MV-4-11 (cell line): ENCODE results near the gene TNFSF12.
"Not testable (repeated sequence)": the region's sequence is repeated elsewhere in the genome, so short reads cannot be mapped to it uniquely, and the experiment has no call there.

ENCODE experiments used
- DNase-seq: peaks from one replicate; lab custom pipeline; 2025; lab: John Stamatoyannopoulos, UW

The TNFSF12 gene

DNA sequence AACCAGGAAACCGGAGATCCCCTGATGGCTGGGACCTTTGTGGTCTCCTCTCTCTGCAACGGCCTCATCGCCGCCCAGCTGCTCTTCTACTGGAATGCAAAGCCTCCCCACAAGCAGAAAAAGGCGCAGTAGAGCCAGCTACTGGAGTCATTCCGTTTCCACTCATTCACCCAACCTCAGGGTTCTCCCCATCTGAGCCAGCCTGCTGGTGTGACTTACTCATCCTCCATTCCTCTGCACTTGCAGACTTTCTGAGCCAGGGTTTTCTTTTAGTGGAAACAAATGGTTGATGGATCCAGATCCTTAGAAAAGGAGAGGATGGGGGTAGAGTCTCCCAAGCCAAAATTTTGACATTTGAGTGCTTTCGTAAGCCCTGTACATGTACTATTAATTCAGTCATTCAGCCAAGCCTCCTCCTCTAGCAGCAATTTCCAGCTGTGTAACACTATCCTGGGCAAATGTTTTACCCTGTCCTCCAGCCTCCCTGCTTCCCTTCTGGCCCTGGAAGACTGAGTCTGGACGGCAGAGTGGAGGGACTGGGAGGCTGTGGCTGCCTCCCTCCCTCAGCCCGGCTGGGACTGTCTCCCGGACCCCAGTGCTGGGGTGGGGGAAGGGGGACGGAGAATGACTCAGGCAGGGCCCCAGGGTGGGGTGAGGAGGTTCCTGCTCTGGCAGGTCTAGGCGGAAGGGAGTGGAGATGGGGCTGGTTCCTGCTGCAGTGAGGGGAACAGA is 38.7 kb downstream of the TNFSF12 start:
- DNase-seq, result peak; percentile 81

DNA sequence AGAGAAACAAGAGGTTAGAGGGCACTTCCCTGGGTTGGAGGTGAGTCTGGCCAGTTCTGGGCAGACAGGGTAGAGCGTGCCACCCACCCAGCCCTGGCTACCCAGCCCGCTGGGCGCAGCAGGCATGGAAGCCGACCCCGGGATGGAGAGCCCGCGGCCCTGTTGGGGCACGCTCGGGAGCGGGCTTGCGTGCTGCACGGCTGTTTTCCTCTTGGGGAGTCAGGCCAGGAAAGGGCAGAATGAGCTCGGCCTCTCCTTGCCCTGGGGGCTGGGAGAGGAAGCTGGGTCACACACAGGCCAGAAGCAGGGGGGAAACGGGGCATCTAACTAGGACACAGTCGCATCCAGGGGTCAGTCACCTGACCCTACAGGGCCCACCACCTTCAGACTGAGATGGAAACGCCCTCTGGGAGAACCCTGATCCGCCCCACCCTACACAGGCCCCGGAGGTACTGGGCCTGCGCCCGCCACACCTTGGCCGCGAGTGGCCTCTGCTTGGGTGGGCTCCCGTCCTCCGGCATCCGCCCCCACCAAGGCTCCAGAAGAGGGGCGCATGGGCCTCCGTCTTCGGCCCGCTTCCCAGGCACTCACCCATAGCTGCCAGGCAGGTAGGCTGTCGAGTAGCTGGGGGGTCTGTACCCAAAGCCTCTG is 39.8 kb downstream of the TNFSF12 start:
- no peak for DNase-seq

DNA sequence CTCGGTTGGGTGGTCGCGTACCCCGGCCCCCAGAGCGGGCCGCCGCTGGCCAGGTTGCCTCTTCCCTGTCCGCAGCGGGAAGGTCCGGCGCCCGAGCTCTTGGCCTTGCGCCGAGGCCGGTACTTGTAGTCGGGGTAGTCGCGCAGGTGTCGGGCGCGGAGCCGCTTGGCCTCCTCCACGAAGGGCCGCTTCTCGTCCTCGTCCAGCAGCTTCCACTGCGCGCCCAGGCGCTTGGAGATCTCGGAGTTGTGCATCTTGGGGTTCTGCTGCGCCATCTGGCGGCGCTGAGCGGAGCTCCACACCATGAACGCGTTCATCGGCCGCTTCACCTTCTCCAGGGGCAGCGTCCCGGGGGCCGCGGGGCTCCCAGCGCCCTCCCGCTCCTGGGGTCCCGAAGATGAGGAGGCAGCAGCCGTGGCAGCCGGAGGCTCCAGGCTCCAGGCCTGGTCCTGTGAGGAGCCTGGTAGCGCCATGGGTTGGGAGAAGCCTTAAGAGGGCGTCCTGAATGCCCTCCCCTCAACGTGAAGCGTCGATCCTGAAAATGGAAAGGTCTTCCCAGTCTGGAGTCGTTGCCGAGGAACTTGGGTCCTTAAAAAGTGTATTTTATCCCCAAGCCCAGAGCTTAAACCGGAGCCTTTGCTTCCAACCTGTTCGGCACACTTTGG is 40.5 kb downstream of the TNFSF12 start:
- peak; percentile 74 for DNase-seq

DNA sequence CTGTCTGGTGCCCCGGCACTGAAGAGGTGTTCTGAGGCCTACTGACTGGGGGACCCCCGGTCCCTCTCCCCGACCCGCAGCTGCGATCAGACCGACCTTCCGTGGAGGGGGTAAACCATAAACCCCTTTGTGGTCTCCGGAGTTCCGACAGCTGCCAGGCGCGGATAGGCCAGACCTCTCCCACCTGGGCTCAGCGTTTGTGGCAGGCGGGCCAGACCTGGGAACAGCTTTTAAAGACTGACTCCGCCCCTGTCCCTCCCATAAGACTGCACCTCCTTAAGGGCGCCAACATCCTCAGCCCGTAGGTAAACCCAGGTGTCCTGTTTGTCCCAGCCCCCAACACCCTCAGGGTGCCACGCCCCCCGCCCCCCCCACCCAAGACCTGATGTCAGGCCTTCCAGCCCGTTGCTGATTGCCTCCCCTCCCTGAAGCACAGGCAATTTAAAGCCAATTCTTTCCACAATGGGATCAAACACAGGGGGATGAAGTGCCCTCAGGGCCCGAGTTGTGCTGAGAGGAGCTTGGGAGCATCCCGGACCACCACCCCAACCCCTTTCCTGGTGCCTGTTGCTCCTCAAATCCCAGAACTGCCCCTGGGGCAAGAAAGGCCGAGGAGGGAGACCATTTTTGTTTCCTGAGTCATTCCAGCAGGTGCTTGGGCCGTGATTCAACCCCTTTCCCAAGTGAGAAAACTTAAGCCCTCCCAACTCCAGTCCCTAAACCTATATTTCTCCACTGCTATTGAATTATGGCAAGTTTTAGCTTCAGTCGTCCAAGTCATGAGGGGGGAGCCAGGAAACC is 41.2 kb downstream of the TNFSF12 start, which contains the start of gene SOX15:
TSS of gene SOX15 (minus strand) at position 204 of the 801 bp plus-strand sequence. CDS start 418 bp downstream, outside the sequence.
- DNase-seq, result no peak

DNA sequence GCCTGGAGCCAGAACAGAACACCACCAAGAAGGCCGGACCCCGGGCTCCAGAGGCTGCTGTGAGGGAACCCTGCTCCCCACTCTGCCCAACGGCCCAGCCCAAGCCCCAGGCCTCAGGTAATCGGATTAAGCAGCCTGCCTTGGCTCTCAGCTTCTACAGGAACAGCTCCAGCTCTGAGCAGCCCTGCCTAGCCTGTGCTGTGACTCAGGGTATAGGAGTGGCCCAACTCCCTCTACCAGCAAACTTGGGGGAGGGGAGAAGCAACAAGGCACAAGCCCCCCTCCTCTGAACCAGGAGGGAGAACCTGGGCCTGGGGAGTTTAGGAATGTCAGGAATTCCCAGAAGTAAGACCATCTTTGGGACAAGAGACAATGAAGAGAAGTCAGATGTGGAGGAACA is 41.9 kb downstream of the TNFSF12 start:
- no peak for DNase-seq

DNA sequence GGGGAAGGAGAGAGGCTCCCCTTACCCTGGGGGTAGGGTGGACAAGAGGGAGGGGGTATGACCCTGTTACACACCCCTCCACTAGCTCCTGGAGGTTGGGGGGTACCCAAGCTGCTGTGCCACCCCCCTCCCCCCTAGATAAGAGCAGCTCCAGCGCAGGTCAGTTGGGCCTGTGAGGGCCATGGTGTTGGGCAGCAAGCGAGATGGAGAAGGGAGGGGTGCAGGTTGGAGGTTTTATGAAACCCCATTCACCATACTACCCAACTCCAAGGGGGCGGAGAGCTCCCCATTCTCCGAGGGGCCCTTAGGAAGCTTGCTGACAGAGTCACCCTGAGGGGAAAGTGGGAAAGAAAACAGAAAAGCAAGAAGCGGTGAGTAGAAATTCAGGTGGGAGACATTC is 42.7 kb downstream of the TNFSF12 start:
- no peak for DNase-seq

DNA sequence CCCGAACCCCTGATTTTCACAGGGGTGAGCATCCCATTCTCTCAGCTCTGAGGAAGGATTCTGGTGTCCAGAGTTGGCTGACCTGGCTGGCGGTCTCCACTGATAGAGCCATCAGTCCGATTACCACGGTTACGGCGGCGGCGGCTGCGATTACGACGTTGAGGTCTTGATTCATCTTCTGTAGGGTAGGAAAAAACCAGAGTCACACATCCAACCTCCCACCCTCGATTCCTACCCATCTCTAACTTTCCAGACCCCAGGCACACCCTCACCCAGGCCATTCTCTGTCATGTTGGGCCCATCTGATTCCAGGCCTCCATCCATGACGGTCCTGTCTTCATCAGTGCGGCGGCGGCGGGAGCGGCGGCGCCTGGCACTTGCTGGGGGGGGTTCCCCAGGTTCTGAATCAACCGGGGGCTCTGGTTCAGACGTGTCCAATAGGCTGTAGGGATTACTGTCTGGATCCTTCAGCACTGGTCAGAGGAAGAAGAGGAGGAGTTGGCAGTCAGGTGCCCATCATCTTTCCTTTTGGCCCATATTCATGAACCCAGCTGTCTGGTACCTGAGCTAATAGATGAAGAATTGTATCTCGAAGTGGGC is 43.7 kb downstream of the TNFSF12 start:
- DNase-seq, result no peak

DNA sequence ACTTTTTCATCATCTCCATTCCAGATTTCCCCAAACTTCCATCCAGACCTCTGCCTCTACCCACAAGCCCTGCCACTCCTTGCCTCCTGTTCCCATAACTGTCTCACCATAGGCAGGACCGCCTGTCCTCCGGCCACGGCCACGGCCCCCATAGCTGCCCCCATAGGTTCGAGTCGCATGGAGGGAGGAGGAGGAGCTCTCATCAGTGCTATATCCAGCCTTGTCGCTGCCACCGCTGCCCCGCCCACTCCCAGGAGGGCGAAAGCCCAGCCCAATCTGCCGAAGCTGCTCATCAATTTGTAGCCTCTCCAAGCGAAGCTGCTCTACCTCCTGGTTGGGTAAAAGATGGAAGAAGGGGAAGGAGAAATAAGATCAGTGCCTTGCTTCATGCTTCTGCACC is 44.4 kb downstream of the TNFSF12 start:
- no peak for DNase-seq

DNA sequence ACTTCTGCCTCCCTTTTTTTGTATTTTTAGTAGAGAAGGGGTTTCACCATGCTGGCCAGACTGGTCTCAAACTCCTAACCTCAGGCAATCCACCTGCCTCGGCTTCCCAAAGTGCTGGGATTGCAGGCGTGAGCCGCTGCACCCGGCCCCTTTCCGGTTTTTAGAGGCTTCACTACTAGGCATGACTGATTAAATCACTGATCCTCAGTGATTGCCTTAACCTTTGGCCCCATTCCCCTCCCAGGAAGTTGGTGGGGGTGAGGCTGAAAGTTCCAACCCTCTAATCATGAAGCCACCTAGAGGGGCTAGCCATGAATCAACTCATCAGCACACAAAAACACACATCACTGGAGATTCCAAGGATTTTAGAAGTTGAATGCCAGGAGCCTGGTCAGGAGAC is 48.7 kb downstream of the TNFSF12 start:
- DNase-seq, result not testable (repeated sequence)

DNA sequence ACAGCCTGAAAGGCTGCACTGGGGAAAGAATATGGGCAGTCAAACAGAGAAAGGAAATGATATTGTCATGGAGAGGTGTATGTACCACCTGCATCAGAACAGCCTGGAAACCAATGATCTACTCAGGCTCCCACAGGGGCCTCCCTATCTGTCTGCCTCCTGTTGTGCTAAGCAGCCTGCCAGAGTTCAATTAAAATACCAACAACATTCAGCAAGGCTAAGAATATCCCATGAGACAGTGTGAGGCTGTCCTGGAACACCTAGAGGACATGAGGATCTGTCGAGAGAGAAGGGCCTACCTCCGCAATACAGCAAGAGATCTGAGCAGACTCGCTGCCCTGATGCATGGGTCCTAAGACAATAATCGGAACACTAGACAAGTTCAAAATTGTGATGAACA is 57.4 kb downstream of the TNFSF12 start:
- DNase-seq, result no peak
